H1 (cell line): ENCODE results near the gene ZNF526. TPM values are rescaled to one million over a fixed set of nuclear protein-coding genes. Genes with fewer than 3 reads are reported as not detected.

Source experiments
- BRCA1 ChIP-seq: IDR thresholded peaks from 2 replicates; pipeline ENCODE4 v1.6.1; 2012; ENCODE audit warnings: low read depth, low read length, improper control_type of control experiment
- NANOG ChIP-seq: IDR thresholded peaks from 2 replicates; pipeline ENCODE4 v1.6.1; 2011; ENCODE audit warnings: low read length, low read depth, mild to moderate bottlenecking, inconsistent platforms; ENCODE audit not compliant: insufficient read depth, poor library complexity, severe bottlenecking
- SIN3A ChIP-seq, 2 experiments: IDR thresholded peaks in 1 of 2; conservative IDR thresholded peaks in 1 of 2; 2 replicates each; pipeline ENCODE4 v1.6.1; 2011 to 2012; ENCODE audit warnings: low read length in 2 of 2, improper control_type of control experiment in 1 of 2, low read depth in 1 of 2, mild to moderate bottlenecking in 1 of 2
- polyA plus RNA-seq, 7 experiments: library from polyadenylated mRNA; depleted of rRNA in 3 of 7; stranded (reverse) in 5 of 7; unstranded in 2 of 7; fragments of >200 nt in 5 of 7; fragments of 200-250 nt in 2 of 7; gene quantifications; 1 replicate in 5 of 7; 2 replicates in 1 of 7; 4 replicates in 1 of 7; pipeline versions ENCODE4 v1.2.1 to v1.2.3, GENCODE V29; 2011 to 2013; ENCODE audit warnings: missing spikeins in 2 of 7, mixed read lengths in 2 of 7
- total RNA-seq: library from RNA; stranded (reverse); fragmentation: NEBNext Ultra II Directional; extraction: Animal tissue kit (Norgen Biotek cat#: 25700); gene quantifications from 2 replicates; pipeline ENCODE4 v1.2.1, GENCODE V29; 2021
- TF ChIP-seq, protein P1 (sequence below): IDR thresholded peaks from 2 replicates; pipeline ENCODE4 v1.6.1; 2012; ENCODE audit warnings: inconsistent platforms

Gene ZNF526
- total and polyA plus RNA-seq, 2 of the 8 experiments (the other 6 are each of a cell fraction or from before 2014, with no cell fraction given): 8.4 to 14.1 TPM

DNA sequence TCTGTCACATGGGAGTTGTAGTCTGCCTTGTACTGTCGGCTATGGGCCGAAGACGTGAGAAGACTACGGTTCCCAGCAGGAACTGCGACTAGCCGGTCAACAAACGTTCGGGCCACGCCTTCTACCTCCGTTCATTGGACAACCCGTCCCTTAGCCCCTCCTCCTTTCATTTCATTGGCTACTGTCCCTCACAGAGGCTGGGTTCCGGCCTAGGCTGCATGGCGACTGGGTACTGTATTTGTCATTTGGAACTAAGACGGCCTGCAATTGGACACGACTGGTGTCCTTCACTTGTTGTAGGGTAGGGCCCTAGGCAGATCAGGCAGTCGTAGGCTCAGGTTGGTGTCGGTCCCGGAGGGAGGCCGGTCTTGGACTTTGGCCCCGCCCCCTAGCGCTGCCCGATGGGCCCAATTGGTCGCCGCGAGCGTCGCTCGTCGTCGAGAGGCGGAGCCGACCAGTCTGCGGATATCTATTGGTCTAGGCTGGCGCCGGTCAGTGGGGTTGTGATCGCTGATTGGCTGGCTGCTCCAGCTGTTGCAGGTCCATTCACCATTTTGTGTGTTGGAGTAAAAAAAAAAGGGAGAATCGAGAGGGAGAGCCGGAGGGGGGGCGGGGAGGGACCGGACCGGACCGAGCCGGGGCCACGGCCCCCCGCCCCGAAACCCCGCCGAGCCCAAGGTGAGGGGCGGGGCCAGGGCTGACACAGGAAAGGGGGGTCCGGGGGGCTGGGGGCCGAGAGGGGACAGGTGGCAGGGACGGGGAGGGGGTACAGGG lies 48.8 kb downstream of the ZNF526 start, which contains the start of gene CIC (continued):
- TF ChIP-seq SIN3A (conservative IDR thresholded peaks at IDR 0.05 in 1 of 2, IDR thresholded peaks at IDR 0.05 in 1 of 2; ENCODE audit: low read depth in 1 of 2, low read length in 2 of 2): peak in 1 of 2 experiments; percentile 80; a peak in 2 of 4 replicates
- TF ChIP-seq, protein P1, sequence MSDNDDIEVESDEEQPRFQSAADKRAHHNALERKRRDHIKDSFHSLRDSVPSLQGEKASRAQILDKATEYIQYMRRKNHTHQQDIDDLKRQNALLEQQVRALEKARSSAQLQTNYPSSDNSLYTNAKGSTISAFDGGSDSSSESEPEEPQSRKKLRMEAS: peak; percentile 29; the same call in 1 of the 2 replicates
- 0 out of 2 replicates have a peak, but pooled peaks have one; percentile 19 for TF ChIP-seq BRCA1
- TF ChIP-seq NANOG: peak; percentile 13
